AG10803 (cell line): ENCODE data around the gene ZIC4.

Experiments used
- DNase-seq: peaks from one replicate; pipeline ENCODE4 v3.0.0; 2010; ENCODE audit warnings: low read depth
- H3K4me3 ChIP-seq: 2 replicates; pipeline ENCODE4 v1.5.1; 2011; ENCODE audit warnings: mild to moderate bottlenecking, low read length, control low read depth
- CTCF ChIP-seq: conservative IDR thresholded peaks from 2 replicates; pipeline ENCODE4 v1.5.1; 2011; ENCODE audit warnings: mild to moderate bottlenecking, low read length, control low read depth, inconsistent platforms

ZIC4 gene

GRCh38 chr3:147389717-147390116 is 16.6 kb downstream of the ZIC4 start:
- no peak for TF ChIP-seq CTCF
- no peak for DNase-seq

GRCh38 chr3:147388700-147389580 is 17.4 kb downstream of the ZIC4 start:
- DNase-seq, result no peak
- no peak overlapping the region for H3K4me3 ChIP-seq
- TF ChIP-seq CTCF, result no peak

More at GRCh38 chr3:147389717-147390116, 16.6 kb downstream of the ZIC4 start:
- H3K4me3 ChIP-seq, result no peak overlapping the region

GRCh38 chr3:147387885-147388699 is 18.3 kb downstream of the ZIC4 start:
- no peak overlapping the region for H3K4me3 ChIP-seq
- no peak for TF ChIP-seq CTCF
- DNase-seq, result no peak

GRCh38 chr3:147387291-147387884 is 19.0 kb downstream of the ZIC4 start:
- no peak overlapping the region for H3K4me3 ChIP-seq
- TF ChIP-seq CTCF, result no peak
- no peak for DNase-seq

GRCh38 chr3:147385059-147386012 is 21.0 kb downstream of the ZIC4 start:
- no peak for TF ChIP-seq CTCF
- DNase-seq, result no peak
- H3K4me3 ChIP-seq, result no peak overlapping the region
